ENCODE data around the gene OR10G4. TPM values are rescaled to one million over a fixed set of nuclear protein-coding genes. Genes with fewer than 3 reads are reported as not detected.

OR10G4 gene, protein sequence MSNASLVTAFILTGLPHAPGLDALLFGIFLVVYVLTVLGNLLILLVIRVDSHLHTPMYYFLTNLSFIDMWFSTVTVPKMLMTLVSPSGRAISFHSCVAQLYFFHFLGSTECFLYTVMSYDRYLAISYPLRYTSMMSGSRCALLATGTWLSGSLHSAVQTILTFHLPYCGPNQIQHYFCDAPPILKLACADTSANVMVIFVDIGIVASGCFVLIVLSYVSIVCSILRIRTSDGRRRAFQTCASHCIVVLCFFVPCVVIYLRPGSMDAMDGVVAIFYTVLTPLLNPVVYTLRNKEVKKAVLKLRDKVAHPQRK
- not detected for total RNA-seq

DNA sequence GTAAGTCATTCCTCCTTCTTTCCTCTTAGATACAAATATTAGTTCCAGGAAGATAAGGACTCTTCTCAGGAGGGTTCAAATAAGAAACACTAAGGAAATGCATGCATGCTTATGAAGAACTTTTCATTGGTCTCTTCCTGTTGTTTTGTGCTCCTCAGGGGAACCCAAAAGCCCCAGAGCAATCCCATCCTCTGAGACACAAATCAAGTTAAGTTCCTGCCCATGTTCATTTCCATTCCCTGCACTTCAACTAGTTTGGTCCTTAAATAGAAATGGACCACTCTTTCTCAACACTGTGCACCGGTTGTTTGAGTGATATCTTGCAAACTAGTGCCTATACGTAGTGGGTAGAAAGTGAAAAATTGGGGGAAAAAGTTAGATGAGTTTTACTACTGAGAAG is at the start of gene OR10G4:
OR10G4 (plus strand) TSS at position 301 of the 400 bp plus-strand sequence. CDS start 2,578 bp downstream, outside the sequence.
- Histone ChIP-seq H3K36me3 (no peaks in the 10 kb centered on the region), H3K27ac (no peak within 1 kb of the TSS), H3K4me3 (no peak within 1 kb of the TSS), H3K4me1 (no peaks in the 10 kb centered on the region), H3K27me3 (no peaks in the 10 kb centered on the region), H3K9me3 (no peaks in the 10 kb centered on the region)
- intact Hi-C loops (cut with DNase I; ENCODE audit: low total_unique reads) = no loop called here
- DNase-seq (ENCODE audit: low spot score in 2 of 2) = no peak
- TF ChIP-seq, protein P1, sequence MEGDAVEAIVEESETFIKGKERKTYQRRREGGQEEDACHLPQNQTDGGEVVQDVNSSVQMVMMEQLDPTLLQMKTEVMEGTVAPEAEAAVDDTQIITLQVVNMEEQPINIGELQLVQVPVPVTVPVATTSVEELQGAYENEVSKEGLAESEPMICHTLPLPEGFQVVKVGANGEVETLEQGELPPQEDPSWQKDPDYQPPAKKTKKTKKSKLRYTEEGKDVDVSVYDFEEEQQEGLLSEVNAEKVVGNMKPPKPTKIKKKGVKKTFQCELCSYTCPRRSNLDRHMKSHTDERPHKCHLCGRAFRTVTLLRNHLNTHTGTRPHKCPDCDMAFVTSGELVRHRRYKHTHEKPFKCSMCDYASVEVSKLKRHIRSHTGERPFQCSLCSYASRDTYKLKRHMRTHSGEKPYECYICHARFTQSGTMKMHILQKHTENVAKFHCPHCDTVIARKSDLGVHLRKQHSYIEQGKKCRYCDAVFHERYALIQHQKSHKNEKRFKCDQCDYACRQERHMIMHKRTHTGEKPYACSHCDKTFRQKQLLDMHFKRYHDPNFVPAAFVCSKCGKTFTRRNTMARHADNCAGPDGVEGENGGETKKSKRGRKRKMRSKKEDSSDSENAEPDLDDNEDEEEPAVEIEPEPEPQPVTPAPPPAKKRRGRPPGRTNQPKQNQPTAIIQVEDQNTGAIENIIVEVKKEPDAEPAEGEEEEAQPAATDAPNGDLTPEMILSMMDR (IDR thresholded peaks at IDR 0.05) = no peak
- TF ChIP-seq POLR2A (IDR thresholded peaks at IDR 0.05) = no peak
- no peak for TF ChIP-seq POLR2AphosphoS5 (IDR thresholded peaks at IDR 0.05)

DNA sequence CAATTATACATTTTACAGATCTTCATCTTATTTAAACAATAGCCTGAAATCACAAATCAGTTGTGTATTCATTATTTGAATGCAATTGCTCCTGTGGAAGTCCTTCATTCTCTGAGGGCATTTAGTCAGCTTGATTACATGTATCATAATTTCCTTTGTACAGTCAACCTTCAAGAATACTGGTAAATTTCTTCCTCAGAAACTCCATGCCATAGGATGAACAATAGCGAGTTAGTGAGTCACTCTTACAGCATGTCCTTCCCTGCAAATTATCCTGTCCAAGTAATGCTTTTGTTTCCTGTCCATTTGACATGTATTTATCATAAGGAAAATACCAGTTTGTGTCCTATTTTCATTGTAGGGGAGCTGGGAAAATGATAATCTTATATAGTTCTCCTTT is 39.0 kb upstream of the OR10G4 start:
- TF ChIP-seq POLR2A (IDR thresholded peaks at IDR 0.05) (no peak), POLR2AphosphoS5 (IDR thresholded peaks at IDR 0.05) (no peak)
- TF ChIP-seq, protein P1 (IDR thresholded peaks at IDR 0.05) = no peak
- H3K36me3 ChIP-seq = no peaks in the 10 kb centered on the region
- no peak overlapping the region for H3K27ac ChIP-seq
- H3K4me1 ChIP-seq = no peaks in the 10 kb centered on the region
- no peak for DNase-seq (ENCODE audit: low spot score in 2 of 2)
- H3K4me3 ChIP-seq = no peak overlapping the region
- H3K9me3 ChIP-seq = peaks cover 0 to 4% of the 10 kb centered on the region in 2 donors
- no peaks in the 10 kb centered on the region for H3K27me3 ChIP-seq
- intact Hi-C loops (cut with DNase I; ENCODE audit: low total_unique reads) = loop anchor here (2.0 kb wide), 1 partner anchor 65 kb away; no protein-coding TSS in a partner anchor

DNA sequence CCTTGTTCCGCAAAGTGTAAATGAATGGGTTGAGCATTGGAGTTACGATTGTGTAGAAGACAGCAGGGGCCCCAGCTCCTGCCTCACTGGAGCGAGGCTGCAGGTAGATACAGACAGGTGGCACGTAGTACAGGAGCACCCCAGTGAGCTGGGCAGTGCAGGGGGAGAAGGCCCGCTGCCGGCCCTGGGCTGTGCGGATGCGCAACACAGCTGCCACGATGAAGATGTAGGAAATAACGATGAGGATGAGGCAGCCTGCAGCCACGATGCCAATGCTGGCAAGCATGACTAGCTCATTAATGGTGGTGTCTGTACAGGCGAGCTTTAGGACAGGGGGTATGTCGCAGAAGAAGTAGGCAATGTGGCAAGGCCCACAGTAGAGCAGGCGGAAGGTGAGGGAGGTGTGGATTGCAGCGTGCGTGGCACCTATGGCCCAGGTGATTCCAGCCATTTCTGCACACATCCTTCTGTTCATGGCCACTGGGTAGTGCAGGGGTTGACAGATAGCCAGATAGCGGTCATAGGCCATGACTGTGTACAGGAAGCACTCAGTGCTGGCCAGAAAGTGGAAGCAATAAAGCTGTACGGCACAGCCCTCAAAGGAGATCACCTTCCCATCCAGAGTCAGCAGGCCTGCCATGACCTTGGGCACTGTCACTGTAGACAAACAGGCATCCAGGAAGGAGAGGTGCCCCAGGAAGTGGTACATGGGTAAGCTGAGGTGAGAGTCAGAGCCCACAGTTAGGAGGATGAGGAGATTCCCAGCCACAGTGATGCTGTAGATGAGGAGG is 35.8 kb upstream of the OR10G4 start:
- no peaks in the 10 kb centered on the region for H3K36me3 ChIP-seq
- H3K4me1 ChIP-seq = no peaks in the 10 kb centered on the region
- H3K27me3 ChIP-seq = no peaks in the 10 kb centered on the region
- TF ChIP-seq, protein P1 (IDR thresholded peaks at IDR 0.05) = no peak
- TF ChIP-seq POLR2AphosphoS5 (IDR thresholded peaks at IDR 0.05) = no peak
- no peak for TF ChIP-seq POLR2A (IDR thresholded peaks at IDR 0.05)
- no peak for DNase-seq (ENCODE audit: low spot score in 2 of 2)
- no peaks in the 10 kb centered on the region for H3K9me3 ChIP-seq
- no peak overlapping the region for H3K27ac ChIP-seq
- intact Hi-C loops (cut with DNase I; ENCODE audit: low total_unique reads) = no loop called here
- H3K4me3 ChIP-seq = no peak overlapping the region

DNA sequence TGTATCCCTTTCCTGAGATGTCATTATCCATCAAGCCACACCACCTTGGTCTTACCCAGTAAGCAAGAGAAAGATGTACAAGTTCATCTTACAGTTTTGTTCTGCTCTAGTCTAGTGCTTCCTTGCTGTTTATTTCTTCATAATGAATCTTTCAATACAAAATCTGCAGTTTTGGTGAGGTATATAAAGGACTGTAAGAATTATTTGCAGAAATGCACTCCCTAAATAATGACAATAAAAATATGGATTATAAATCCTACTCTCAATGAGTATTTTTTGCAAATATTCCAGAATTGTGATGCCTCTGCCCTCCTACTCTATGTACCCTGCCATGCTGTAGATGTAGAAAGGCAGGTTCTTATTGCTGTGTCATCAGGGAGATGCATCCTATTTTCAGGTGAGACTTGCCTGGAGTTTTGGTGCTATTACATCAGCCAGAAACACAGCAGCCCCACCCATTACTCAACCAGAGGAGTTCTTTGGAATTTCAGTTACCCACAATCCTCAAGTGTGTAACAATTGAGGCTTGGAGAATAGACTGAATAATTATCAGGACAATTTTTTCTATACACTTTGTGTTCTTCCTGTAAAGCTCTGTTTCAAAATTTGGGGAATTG is 35.0 kb upstream of the OR10G4 start, which contains the start of gene OR10S1:
OR10S1 (minus strand) TSS at position 51 of the 617 bp plus-strand sequence. CDS start 117 bp downstream, outside the sequence.
- TF ChIP-seq, protein P1 (IDR thresholded peaks at IDR 0.05) = no peak
- no peak for TF ChIP-seq POLR2AphosphoS5 (IDR thresholded peaks at IDR 0.05)
- no peak for TF ChIP-seq POLR2A (IDR thresholded peaks at IDR 0.05)
- intact Hi-C loops (cut with DNase I; ENCODE audit: low total_unique reads) = no loop called here
- H3K4me3 ChIP-seq = no peak within 1 kb of the TSS
- no peaks in the 10 kb centered on the region for H3K4me1 ChIP-seq
- H3K27me3 ChIP-seq = no peaks in the 10 kb centered on the region
- H3K9me3 ChIP-seq = no peaks in the 10 kb centered on the region
- H3K36me3 ChIP-seq = no peaks in the 10 kb centered on the region
- H3K27ac ChIP-seq = no peak within 1 kb of the TSS
- no peak for DNase-seq (ENCODE audit: low spot score in 2 of 2)

Measured in breast epithelium (tissue), 4 donors.